Tibial nerve (tissue), 4 donors: ENCODE results near the gene FBXW7. TPM values are rescaled to one million over a fixed set of nuclear protein-coding genes. Genes with fewer than 3 reads are reported as not detected.

Experiments
- DNase-seq, 2 donors: peaks; one replicate each; pipeline ENCODE4 v3.0.0-alpha.2; 2019; ENCODE audit warnings: low spot score in 2 of 2
- H3K27ac ChIP-seq, 4 donors: fragments of 200-600 bp; sonication (generic) in 3 of 4; one replicate each; pipeline ENCODE4 v1.5.1; 2017 to 2019; ENCODE audit warnings: mild to moderate bottlenecking in 1 of 4
- H3K27me3 ChIP-seq, 2 donors: fragments of 200-600 bp; sonication (generic) in 1 of 2; one replicate each; pipeline versions ENCODE4 v1.5.1 to v1.6.0; 2017 to 2019
- H3K36me3 ChIP-seq, 3 donors: fragments of 200-600 bp; sonication (generic); one replicate each; pipeline ENCODE4 v1.5.1; 2018 to 2019
- H3K4me1 ChIP-seq, 4 donors: fragments of 200-600 bp; sonication (generic) in 3 of 4; one replicate each; pipeline ENCODE4 v1.5.1; 2017 to 2019
- H3K4me3 ChIP-seq, 4 donors: fragments of 200-600 bp; sonication (generic) in 3 of 4; one replicate each; pipeline ENCODE4 v1.5.1; 2017 to 2019; ENCODE audit warnings: mild to moderate bottlenecking in 1 of 4, moderate library complexity in 1 of 4
- H3K9me3 ChIP-seq, 4 donors: fragments of 200-600 bp; sonication (generic) in 3 of 4; one replicate each; pipeline ENCODE4 v1.5.1; 2017 to 2019
- CTCF ChIP-seq, 5 experiments: fragments of 200-600 bp in 3 of 5; fragments of 450-650 bp in 2 of 5; sonication (generic) in 3 of 5; IDR thresholded peaks; one replicate each; pipeline ENCODE4 v1.5.1; 2016 to 2019; ENCODE audit warnings: antibody characterized with exemption in 5 of 5, mild to moderate bottlenecking in 3 of 5, moderate library complexity in 2 of 5
- EP300 ChIP-seq, 2 donors: sonication (generic); formaldehyde crosslinking; IDR thresholded peaks; one replicate each; pipeline ENCODE4 v1.6.1; 2017; ENCODE audit warnings: antibody characterized with exemption in 2 of 2, mild to moderate bottlenecking in 1 of 2
- POLR2A ChIP-seq, 2 donors: fragments of 450-650 bp; IDR thresholded peaks; one replicate each; pipeline ENCODE4 v1.6.1; 2017; ENCODE audit warnings: antibody characterized with exemption in 2 of 2, mild to moderate bottlenecking in 2 of 2, moderate library complexity in 2 of 2
- WGBS, 2 donors: methylation state at CpG; one replicate each; pipeline ENCODE4 v1.1.5; 2018; 5-methylcytosine and 5-hydroxymethylcytosine counted together
- total RNA-seq, 4 donors: library from RNA; depleted of rRNA; stranded (reverse); fragments of >200 nt; gene quantifications; one replicate each; pipeline ENCODE4 v1.1.0, GENCODE V29; 2016

FBXW7 gene
- total RNA-seq, 4 donors from 2014 or later: 40.8 to 85.7 (median 62.1) TPM

GRCh38 chr4:152385551-152385950, 150.3 kb downstream of the FBXW7 start:
- peaks cover 0 to 34% (median 4%) of the 10 kb centered on the region in 4 donors for H3K4me1 ChIP-seq
- WGBS, 2 donors: 6 to 8% methylated on average over 1 of the region's 1 CpG
- H3K27me3 ChIP-seq: no peaks in the 10 kb centered on the region
- no peak overlapping the region for H3K27ac ChIP-seq
- no peaks in the 10 kb centered on the region for H3K9me3 ChIP-seq
- no peaks in the 10 kb centered on the region for H3K36me3 ChIP-seq
- no peak for TF ChIP-seq EP300 (IDR thresholded peaks at IDR 0.05)
- peak in 4 of 5 experiments; percentile 39 to 68 (median 53) for TF ChIP-seq CTCF (IDR thresholded peaks at IDR 0.05)
- no peak for DNase-seq
- no peak overlapping the region for H3K4me3 ChIP-seq

- peak overlapping the region in 3 of 4 donors; percentile 32 to 39 (median 34) for H3K27ac ChIP-seq
- WGBS, 2 donors: 59 to 67% methylated on average over 4 of the region's 4 CpGs
- peaks cover 0 to 43% (median 4%) of the 10 kb centered on the region in 4 donors for H3K4me1 ChIP-seq
- no peaks in the 10 kb centered on the region for H3K36me3 ChIP-seq
- TF ChIP-seq EP300 (IDR thresholded peaks at IDR 0.05) (no peak), CTCF (IDR thresholded peaks at IDR 0.05) (no peak), POLR2A (IDR thresholded peaks at IDR 0.05) (no peak)
- DNase-seq: no peak
- H3K27me3 ChIP-seq: no peaks in the 10 kb centered on the region
- H3K4me3 ChIP-seq: peak overlapping the region in 1 of 4 donors; percentile 13
- H3K9me3 ChIP-seq: no peaks in the 10 kb centered on the region
These were observed 153.7 kb downstream of the FBXW7 start for GRCh38 chr4:152382057-152382785.

GRCh38 chr4:152380919-152381318, 155.0 kb downstream of the FBXW7 start:
- TF ChIP-seq CTCF (IDR thresholded peaks at IDR 0.05) (no peak), EP300 (IDR thresholded peaks at IDR 0.05) (no peak), POLR2A (IDR thresholded peaks at IDR 0.05) (no peak)
- 95 to 98% methylated on average over 2 of the region's 2 CpGs for WGBS, 2 donors
- no peak for DNase-seq
- Histone ChIP-seq H3K4me1 (peaks cover 0 to 43% (median 4%) of the 10 kb centered on the region in 4 donors), H3K9me3 (no peaks in the 10 kb centered on the region), H3K27ac (peak overlapping the region in 1 of 4 donors; percentile 10), H3K27me3 (no peaks in the 10 kb centered on the region), H3K36me3 (no peaks in the 10 kb centered on the region), H3K4me3 (no peak overlapping the region)

- 85 to 86% methylated on average over 3 of the region's 3 CpGs for WGBS, 2 donors
- no peaks in the 10 kb centered on the region for H3K36me3 ChIP-seq
- no peaks in the 10 kb centered on the region for H3K27me3 ChIP-seq
- peaks cover 0 to 36% (median 4%) of the 10 kb centered on the region in 4 donors for H3K4me1 ChIP-seq
- H3K4me3 ChIP-seq: no peak overlapping the region
- H3K9me3 ChIP-seq: no peaks in the 10 kb centered on the region
- no peak for DNase-seq
- H3K27ac ChIP-seq: no peak overlapping the region
- no peak for TF ChIP-seq POLR2A (IDR thresholded peaks at IDR 0.05)
- no peak for TF ChIP-seq CTCF (IDR thresholded peaks at IDR 0.05)
- no peak for TF ChIP-seq EP300 (IDR thresholded peaks at IDR 0.05)
These were observed 155.7 kb downstream of the FBXW7 start for GRCh38 chr4:152380185-152380584.

GRCh38 chr4:152374606-152375285, 161.1 kb downstream of the FBXW7 start:
- no peak for DNase-seq
- Histone ChIP-seq H3K27me3 (no peaks in the 10 kb centered on the region), H3K9me3 (no peaks in the 10 kb centered on the region), H3K36me3 (no peaks in the 10 kb centered on the region), H3K4me3 (no peak overlapping the region), H3K27ac (no peak overlapping the region), H3K4me1 (peaks cover 0 to 6% (median 0%) of the 10 kb centered on the region in 4 donors)
- no peak for TF ChIP-seq EP300 (IDR thresholded peaks at IDR 0.05)
- TF ChIP-seq POLR2A (IDR thresholded peaks at IDR 0.05): no peak
- TF ChIP-seq CTCF (IDR thresholded peaks at IDR 0.05): no peak
- WGBS, 2 donors: 92% methylated on average over 3 of the region's 3 CpGs
